Immature natural killer cell (primary cell): Measurements from ENCODE around the gene HIPK2. TPM values are rescaled to one million over a fixed set of nuclear protein-coding genes. Genes with fewer than 3 reads are reported as not detected.

Source experiments
- DNase-seq, 3 donors: peaks; one replicate each; pipeline ENCODE4 v3.0.0; 2022; ENCODE audit warnings: mixed read lengths in 1 of 3
- H3K27ac Mint-ChIP-seq, 6 donors: one replicate each; pipeline ENCODE4 v1.8.0; 2020; ENCODE audit warnings: mixed read lengths in 6 of 6, mild to moderate bottlenecking in 5 of 6, inconsistent platforms in 4 of 6, moderate library complexity in 3 of 6
- H3K27me3 Mint-ChIP-seq, 3 donors: one replicate each; pipeline ENCODE4 v1.8.0; 2020 to 2021; ENCODE audit warnings: low read depth in 3 of 3, mild to moderate bottlenecking in 3 of 3, mixed read lengths in 3 of 3, moderate library complexity in 3 of 3, inconsistent platforms in 1 of 3
- H3K36me3 Mint-ChIP-seq, 3 donors: one replicate each; pipeline ENCODE4 v1.8.0; 2020; ENCODE audit warnings: mixed read lengths in 3 of 3, inconsistent platforms in 2 of 3, mild to moderate bottlenecking in 2 of 3
- H3K4me1 Mint-ChIP-seq, 2 donors: one replicate each; pipeline ENCODE4 v1.8.0; 2020; ENCODE audit warnings: inconsistent platforms in 2 of 2, mild to moderate bottlenecking in 2 of 2, mixed read lengths in 2 of 2, moderate library complexity in 1 of 2
- H3K4me3 Mint-ChIP-seq, 5 donors: one replicate each; pipeline ENCODE4 v1.8.0; 2020; ENCODE audit warnings: mild to moderate bottlenecking in 5 of 5, mixed read lengths in 5 of 5, inconsistent platforms in 3 of 5, moderate library complexity in 3 of 5
- H3K9me3 Mint-ChIP-seq, 6 donors: one replicate each; pipeline ENCODE4 v1.8.0; 2020; ENCODE audit warnings: mild to moderate bottlenecking in 6 of 6, mixed read lengths in 6 of 6, inconsistent platforms in 4 of 6, moderate library complexity in 3 of 6
- polyA plus RNA-seq, 3 donors: library from polyadenylated mRNA; unstranded; fragments of 300-500 nt; fragmentation: Illumina TruSeq; gene quantifications; one replicate each; pipeline ENCODE4 v1.2.3, GENCODE V29; 2021

HIPK2 gene
- polyA plus RNA-seq, 3 donors from 2014 or later, result 3.5 to 14.2 (median 3.7) TPM

DNA sequence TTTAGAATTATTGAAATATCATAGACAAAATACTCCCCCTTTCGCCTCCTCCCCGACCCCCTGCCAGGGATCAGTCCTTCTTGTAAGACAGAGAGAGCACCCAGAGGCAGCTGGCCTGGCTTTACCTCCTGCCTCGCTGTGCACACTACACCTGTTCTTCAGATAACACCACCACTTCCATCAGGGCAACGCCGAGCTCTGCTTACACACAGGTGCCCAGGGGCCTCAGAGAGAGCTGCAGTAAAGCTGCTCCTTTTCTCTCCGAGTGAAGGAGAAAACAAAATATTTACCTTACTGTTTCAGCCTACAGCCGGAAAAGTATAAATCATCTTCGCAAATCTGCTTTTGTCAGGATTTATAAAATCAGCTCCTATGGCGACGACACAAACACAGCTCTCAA lies 80.7 kb downstream of the HIPK2 start:
- DNase-seq, result no peak
- H3K27ac Mint-ChIP-seq, result peak overlapping the region in 5 of 6 donors; percentile 36 to 66 (median 42)
- H3K9me3 Mint-ChIP-seq, result no peaks in the 10 kb centered on the region
- H3K36me3 Mint-ChIP-seq, result peaks cover 0 to 9% (median 3%) of the 10 kb centered on the region in 3 donors
- peaks cover 51 to 67% of the 10 kb centered on the region in 2 donors for H3K4me1 Mint-ChIP-seq
- H3K4me3 Mint-ChIP-seq, result no peak overlapping the region
- peaks cover 3 to 14% (median 3%) of the 10 kb centered on the region in 3 donors for H3K27me3 Mint-ChIP-seq

DNA sequence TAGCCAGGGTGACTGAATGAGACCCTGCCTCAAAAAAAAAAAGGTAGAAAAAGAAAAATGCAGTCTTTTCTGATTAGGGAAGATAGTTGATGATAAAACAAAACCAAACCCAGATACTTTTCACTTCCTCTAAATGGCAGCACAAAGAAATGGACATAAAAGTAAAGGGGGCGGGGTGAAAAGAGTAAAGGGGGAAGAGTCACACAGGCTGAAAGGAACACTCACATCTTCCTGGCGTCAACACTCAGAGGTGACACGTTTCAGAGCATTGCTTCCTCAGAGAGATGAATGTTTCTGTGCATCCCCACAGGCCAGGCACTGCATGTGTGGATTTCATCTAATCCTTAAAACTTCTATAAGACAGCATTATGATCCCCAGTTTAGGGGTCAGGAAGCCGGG lies 81.2 kb downstream of the HIPK2 start:
- H3K36me3 Mint-ChIP-seq, result peaks cover 0 to 9% (median 3%) of the 10 kb centered on the region in 3 donors
- H3K4me1 Mint-ChIP-seq, result peaks cover 48 to 63% of the 10 kb centered on the region in 2 donors
- H3K9me3 Mint-ChIP-seq, result no peaks in the 10 kb centered on the region
- no peak overlapping the region for H3K4me3 Mint-ChIP-seq
- peaks cover 3 to 12% (median 3%) of the 10 kb centered on the region in 3 donors for H3K27me3 Mint-ChIP-seq
- DNase-seq, result no peak
- peak overlapping the region in 5 of 6 donors; percentile 15 to 66 (median 36) for H3K27ac Mint-ChIP-seq

DNA sequence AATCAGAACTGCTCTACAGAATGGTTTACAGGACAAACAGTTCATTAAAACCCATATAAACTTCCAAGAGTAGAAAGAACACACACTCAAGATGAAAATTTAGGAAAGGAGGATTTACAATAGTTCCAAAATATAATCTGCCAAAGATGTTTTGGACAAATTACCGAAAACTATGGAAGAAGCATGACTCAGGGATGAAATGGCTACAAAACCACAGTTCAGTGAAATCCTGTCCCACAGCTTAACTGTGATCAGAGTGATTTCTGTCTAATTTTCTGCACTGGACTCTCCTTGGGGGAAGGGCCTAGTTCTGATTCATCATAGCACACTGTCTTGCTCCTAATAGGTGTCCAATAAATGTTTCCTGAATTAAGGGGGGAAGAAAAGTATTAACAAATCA lies 82.2 kb downstream of the HIPK2 start:
- peak overlapping the region in 5 of 6 donors; percentile 15 to 66 (median 46) for H3K27ac Mint-ChIP-seq
- no peak for DNase-seq
- peaks cover 0 to 18% (median 6%) of the 10 kb centered on the region in 3 donors for H3K36me3 Mint-ChIP-seq
- no peak overlapping the region for H3K4me3 Mint-ChIP-seq
- peaks cover 46 to 57% of the 10 kb centered on the region in 2 donors for H3K4me1 Mint-ChIP-seq
- no peaks in the 10 kb centered on the region for H3K9me3 Mint-ChIP-seq
- H3K27me3 Mint-ChIP-seq, result peaks cover 3 to 9% (median 3%) of the 10 kb centered on the region in 3 donors

DNA sequence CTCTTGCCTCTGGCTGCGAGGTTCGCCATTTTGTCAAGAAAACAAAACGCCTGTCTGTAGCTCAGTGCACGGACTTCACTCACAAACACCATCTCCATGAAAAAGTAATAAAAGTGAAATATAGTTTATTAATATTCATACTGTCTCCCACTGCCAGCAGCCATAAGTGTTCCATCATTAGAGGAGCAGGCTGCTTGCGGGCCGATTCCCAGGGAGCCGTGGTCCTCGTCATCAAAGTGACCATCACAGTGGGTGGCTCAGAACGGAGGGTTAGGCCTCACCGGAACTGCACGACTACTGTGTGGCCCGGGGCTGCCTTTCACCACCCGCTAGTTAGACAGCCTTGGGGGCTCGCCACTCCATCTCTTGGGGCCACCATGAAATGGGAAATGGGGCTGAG lies 82.7 kb downstream of the HIPK2 start:
- Mint-ChIP-seq H3K27me3 (peaks cover 3 to 7% (median 3%) of the 10 kb centered on the region in 3 donors), H3K36me3 (peaks cover 0 to 18% (median 7%) of the 10 kb centered on the region in 3 donors), H3K9me3 (no peaks in the 10 kb centered on the region), H3K27ac (peak overlapping the region in 4 of 6 donors; percentile 6 to 65 (median 38)), H3K4me3 (no peak overlapping the region), H3K4me1 (peaks cover 40 to 51% of the 10 kb centered on the region in 2 donors)
- DNase-seq, result no peak

DNA sequence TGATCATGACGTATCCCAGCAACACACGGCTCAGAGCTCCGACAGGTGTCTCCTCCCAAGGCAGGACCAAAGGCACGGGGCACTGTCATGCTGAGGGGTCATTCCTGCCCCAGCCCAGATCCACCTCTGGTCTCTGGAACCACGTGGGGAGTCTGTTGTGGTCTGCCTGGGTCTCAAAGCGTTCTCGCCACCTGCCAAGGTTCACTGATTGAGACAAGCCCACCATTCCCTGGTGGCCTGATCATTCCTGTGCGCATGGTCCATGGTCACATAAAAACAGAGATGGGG lies 83.5 kb downstream of the HIPK2 start:
- H3K27me3 Mint-ChIP-seq, result peaks cover 3 to 6% (median 3%) of the 10 kb centered on the region in 3 donors
- H3K9me3 Mint-ChIP-seq, result no peaks in the 10 kb centered on the region
- peak overlapping the region in 5 of 6 donors; percentile 0 to 89 (median 37) for H3K27ac Mint-ChIP-seq
- H3K36me3 Mint-ChIP-seq, result peaks cover 3 to 18% (median 10%) of the 10 kb centered on the region in 3 donors
- DNase-seq, result no peak
- H3K4me1 Mint-ChIP-seq, result peaks cover 40 to 52% of the 10 kb centered on the region in 2 donors
- no peak overlapping the region for H3K4me3 Mint-ChIP-seq

DNA sequence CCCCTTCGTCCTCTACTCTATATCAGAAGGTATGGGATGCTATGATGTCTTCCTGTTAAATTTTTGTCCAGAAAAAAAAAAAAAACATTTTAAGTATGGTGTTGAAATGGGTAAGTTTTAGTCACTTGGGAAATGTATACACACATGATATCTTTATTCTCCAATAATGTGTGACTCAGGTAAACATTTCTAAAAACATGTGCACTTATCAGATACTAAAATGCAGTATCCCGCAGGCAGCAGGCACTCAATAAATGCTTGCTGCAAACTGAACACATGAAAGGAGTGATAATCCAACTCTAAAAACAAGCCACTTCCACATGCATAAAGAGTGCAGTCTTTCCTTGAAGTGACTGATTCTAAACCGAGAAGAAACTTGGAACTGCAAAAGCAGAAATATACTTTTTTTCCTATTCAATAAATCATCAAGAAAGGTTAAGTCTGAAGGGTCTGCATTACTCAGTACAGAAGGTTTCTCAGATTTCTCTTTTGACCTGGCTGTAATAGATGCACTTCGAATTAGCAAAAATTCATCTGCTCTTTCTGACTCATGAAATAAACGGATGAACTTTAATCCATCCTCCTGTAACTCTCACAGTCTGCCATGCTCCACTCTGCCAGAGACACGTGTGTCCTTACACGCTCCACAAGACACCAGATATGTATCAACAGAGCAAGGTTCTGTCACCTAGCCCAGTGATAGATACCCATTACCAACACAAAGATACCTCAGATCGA lies 84.0 kb downstream of the HIPK2 start:
- peak overlapping the region in 5 of 6 donors; percentile 0 to 60 (median 37) for H3K27ac Mint-ChIP-seq
- peaks cover 40 to 54% of the 10 kb centered on the region in 2 donors for H3K4me1 Mint-ChIP-seq
- no peak overlapping the region for H3K4me3 Mint-ChIP-seq
- H3K27me3 Mint-ChIP-seq, result peaks cover 3 to 6% (median 3%) of the 10 kb centered on the region in 3 donors
- H3K36me3 Mint-ChIP-seq, result peaks cover 6 to 21% (median 14%) of the 10 kb centered on the region in 3 donors
- H3K9me3 Mint-ChIP-seq, result no peaks in the 10 kb centered on the region
- no peak for DNase-seq

DNA sequence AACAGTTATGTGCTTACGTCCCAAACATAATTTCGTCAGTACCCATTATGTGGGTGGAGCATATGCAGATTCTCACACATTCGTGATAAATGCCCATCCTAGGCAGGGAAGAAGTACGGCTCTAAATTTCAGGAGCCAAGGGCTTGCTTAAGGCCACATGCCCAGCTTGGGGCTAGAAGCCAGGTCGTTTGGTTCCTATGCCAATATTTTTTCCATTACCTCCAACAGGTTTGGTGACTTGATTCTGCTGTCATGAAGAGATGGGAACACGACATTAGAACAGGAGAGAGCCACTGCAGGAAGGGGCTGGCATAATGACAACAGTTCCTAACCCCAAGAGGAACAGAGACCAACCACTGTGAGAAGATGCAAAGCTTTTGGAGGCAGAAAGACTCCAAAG lies 85.1 kb downstream of the HIPK2 start:
- Mint-ChIP-seq H3K4me1 (peaks cover 44 to 54% of the 10 kb centered on the region in 2 donors), H3K27ac (peak overlapping the region in 2 of 6 donors; percentile 24 to 42)
- no peak for DNase-seq

DNA sequence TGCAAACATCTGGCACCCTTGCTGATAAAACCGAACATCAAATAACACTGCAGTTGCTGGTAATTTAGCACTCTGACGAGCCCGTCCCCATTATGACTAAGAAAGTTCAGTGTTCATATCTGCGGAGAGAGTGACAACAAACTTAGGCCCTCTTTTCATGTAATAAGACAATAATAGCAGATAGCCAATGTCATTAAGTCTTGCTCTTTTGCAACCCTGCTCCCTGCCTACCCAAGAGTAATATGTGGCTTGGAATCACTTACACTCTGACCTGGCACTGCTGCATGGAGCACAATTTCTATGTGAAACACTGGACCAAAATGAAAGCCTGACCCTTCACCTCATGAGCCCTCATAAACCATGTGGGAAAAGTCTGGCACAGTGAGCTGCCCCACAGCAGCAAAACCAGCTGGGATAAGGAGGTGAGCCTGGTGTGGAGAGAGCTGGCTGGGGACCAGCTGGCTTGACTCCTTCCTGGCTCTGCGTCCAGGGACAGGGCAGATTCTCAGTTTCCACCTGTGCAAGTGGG lies 86.5 kb downstream of the HIPK2 start:
- peak overlapping the region in 3 of 6 donors; percentile 37 to 41 (median 38) for H3K27ac Mint-ChIP-seq
- H3K4me3 Mint-ChIP-seq, result no peak overlapping the region
- no peaks in the 10 kb centered on the region for H3K9me3 Mint-ChIP-seq
- H3K27me3 Mint-ChIP-seq, result peaks cover 3 to 4% (median 3%) of the 10 kb centered on the region in 3 donors
- H3K36me3 Mint-ChIP-seq, result peaks cover 18 to 26% (median 23%) of the 10 kb centered on the region in 3 donors
- peaks cover 37 to 54% of the 10 kb centered on the region in 2 donors for H3K4me1 Mint-ChIP-seq
- DNase-seq, result no peak

More for the DNA sequence above, 85.1 kb downstream of the HIPK2 start:
- Mint-ChIP-seq H3K4me3 (no peak overlapping the region), H3K36me3 (peaks cover 12 to 21% (median 19%) of the 10 kb centered on the region in 3 donors), H3K9me3 (no peaks in the 10 kb centered on the region), H3K27me3 (peaks cover 4 to 6% (median 5%) of the 10 kb centered on the region in 3 donors)

DNA sequence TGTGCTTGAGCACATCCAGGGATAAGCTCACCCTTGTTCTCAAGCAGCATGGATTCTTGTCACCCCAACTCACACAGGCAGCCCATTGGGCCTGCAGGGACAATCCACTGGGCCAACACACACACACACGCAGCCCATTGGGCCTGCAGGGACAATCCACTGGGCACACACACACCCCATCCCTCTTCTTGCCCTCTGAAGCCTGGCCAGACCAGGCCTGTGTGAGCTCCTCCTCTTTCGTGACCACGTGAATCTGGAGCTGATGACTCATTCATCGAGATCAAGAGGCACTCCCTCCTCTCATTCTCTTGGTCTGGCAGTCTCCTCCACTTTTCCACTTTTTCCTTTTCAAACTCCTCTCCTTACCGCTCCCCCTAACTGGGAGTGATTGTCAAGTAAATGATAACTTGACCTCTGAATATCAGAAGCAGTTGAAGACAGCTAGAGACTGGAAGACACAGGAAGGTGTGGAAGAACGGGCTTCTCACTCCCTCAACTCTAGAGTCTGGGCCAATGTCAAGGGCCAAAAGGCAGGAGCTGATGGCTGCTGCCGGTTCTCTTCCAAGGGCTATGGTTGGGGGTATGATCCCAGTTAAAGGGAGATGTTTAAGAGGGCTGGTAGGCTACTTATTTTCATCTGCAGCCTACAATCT lies 89.7 kb downstream of the HIPK2 start:
- Mint-ChIP-seq H3K9me3 (no peaks in the 10 kb centered on the region), H3K27ac (peak overlapping the region; percentile 8 to 75 (median 61)), H3K36me3 (peaks cover 26 to 29% (median 29%) of the 10 kb centered on the region in 3 donors), H3K4me3 (no peak overlapping the region), H3K27me3 (peaks cover 0 to 3% (median 2%) of the 10 kb centered on the region in 3 donors), H3K4me1 (peaks cover 38 to 58% of the 10 kb centered on the region in 2 donors)
- DNase-seq, result no peak

DNA sequence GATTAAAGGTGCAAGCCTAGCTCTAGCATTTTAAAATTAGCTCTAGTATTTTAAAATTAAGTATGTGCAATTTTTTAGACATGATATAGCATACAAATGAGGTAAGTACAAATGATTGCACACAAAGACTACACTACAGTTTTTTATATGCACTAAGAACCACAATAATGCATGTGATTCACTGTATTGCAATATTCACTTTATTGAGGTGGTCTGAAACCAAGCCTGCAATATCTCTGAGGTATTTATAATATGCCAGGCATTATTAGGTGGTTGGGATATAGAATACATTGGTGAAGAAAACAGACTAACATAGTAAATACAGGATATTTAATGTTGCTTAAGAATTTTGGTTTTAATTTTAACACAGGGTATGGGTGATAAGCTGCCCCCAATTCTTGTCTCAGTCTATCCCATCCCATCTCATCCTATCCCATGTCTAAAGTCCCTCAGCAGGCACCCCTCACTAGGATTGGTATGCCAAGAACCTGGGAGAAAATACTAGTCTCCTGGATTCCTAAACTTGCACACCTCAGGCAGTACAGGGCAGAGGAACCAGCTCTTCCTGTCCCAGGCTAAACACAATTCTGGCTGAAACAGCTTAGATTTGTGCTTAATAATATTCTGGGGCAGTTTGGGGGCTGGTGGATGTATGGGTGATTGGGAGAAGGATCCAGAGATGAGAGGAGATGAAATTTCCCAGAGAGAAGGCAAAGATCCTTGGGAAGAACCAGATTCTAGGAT lies 90.4 kb downstream of the HIPK2 start:
- Mint-ChIP-seq H3K27ac (peak overlapping the region; percentile 7 to 67 (median 57)), H3K4me3 (no peak overlapping the region), H3K9me3 (no peaks in the 10 kb centered on the region), H3K27me3 (peaks cover 2 to 5% (median 3%) of the 10 kb centered on the region in 3 donors), H3K36me3 (peaks cover 26 to 29% (median 29%) of the 10 kb centered on the region in 3 donors), H3K4me1 (peaks cover 41 to 65% of the 10 kb centered on the region in 2 donors)
- no peak for DNase-seq

DNA sequence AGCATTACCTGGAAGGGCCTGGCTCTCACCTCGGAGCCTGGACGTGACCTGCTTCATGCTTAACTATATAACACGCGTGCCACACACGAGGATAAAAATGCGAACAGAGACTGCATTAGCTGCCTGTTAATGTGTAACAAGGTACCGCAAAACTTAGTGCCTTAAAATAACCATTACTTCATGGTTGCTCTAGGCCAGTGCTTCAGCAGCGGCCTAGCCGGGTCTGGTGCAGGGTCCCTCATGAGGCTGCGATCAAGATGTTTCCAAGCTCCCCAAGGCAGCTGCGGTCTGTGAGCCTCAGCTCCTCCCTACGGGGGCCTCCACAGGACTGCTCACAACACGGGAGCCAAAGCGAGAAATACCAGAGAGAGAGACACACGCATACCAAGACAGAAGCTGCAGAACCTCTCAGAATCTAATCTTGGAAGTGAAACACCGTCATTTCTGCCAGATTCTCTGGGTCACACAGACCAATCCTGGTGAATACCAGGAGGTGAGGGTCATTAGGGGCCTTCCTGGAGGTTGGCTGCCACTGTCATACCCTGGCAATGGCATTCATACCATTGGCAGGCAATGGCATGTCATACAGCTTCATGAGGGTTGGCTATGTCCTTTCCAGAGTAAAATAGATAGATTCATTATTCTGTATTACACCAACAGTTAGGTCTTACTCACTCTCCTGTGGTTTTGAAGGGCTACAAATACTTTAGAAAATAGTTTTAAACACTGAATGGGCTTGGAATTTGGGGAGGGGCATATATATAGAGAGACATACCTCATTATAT lies 94.5 kb downstream of the HIPK2 start:
- H3K4me3 Mint-ChIP-seq, result peak overlapping the region in 1 of 5 donors; percentile 52

DNA sequence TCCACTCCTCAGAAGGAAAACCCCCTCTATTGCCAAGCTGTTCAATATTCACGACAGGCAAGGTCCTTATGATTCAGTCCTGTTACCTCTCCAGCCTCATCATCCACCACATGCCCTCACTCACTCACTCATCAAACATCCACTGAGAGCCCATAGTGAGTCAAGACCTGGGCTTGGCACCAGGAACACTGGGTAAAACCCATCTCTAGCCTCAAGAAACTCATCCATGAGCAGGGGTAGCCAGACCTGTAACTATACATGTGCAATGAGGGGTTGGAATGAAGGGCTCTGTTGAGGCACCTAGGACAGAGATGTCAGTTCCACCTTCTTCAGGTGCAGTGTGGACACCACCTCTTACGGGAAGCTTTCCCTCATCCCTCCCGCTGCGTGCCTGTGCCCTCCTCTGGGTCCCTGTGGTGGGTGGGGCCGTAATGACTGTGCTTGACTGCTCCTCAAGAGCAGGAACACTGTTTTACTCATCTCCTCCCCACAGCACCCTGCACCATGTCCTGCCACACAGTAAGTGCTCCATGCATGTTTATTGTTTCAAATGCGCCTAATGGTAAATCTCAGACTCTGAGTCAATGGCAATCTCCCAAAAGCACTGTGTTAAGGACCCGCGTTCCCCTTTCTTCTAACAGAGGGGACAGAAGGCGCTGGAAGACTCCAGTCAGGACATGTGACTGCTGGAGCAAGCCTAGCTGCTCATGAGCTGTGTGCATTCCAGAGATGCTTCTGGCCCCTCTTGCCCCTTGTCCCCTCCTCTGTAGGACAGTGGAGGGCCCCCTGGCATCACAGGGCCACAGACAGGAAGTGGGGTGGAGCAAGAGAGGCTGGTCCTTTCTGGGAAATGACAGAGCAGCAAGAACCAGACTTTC lies 95.4 kb downstream of the HIPK2 start:
- DNase-seq, result no peak
- Mint-ChIP-seq H3K36me3 (peaks cover 10 to 17% (median 11%) of the 10 kb centered on the region in 3 donors), H3K4me3 (peak overlapping the region; percentile 44 to 81 (median 63)), H3K27ac (peak overlapping the region; percentile 54 to 91 (median 78)), H3K4me1 (peaks cover 78 to 92% of the 10 kb centered on the region in 2 donors), H3K27me3 (peaks cover 0 to 5% (median 0%) of the 10 kb centered on the region in 3 donors), H3K9me3 (no peaks in the 10 kb centered on the region)

More for the DNA sequence above, 94.5 kb downstream of the HIPK2 start:
- DNase-seq, result no peak
- H3K27ac Mint-ChIP-seq, result peak overlapping the region; percentile 40 to 91 (median 78)
- H3K4me1 Mint-ChIP-seq, result peaks cover 74 to 92% of the 10 kb centered on the region in 2 donors
- peaks cover 2 to 5% (median 3%) of the 10 kb centered on the region in 3 donors for H3K27me3 Mint-ChIP-seq
- H3K36me3 Mint-ChIP-seq, result peaks cover 10 to 21% (median 11%) of the 10 kb centered on the region in 3 donors
- no peaks in the 10 kb centered on the region for H3K9me3 Mint-ChIP-seq
